ENCODE results near the gene LPAR3.

Gene LPAR3

GRCh38 chr1:84827976-84828375 lies 65.0 kb downstream of the LPAR3 start:
- no peak for DNase-seq (ENCODE audit: low spot score)

- DNase-seq (ENCODE audit: low spot score) = no peak
Measured at GRCh38 chr1:84827555-84827954, 65.5 kb downstream of the LPAR3 start.

- DNase-seq (ENCODE audit: low spot score) = no peak
Measured at GRCh38 chr1:84825161-84825560, 67.8 kb downstream of the LPAR3 start.

GRCh38 chr1:84823991-84824390 lies 69.0 kb downstream of the LPAR3 start:
- no peak for DNase-seq (ENCODE audit: low spot score)

- no peak for DNase-seq (ENCODE audit: low spot score)
Measured at GRCh38 chr1:84823511-84823910, 69.5 kb downstream of the LPAR3 start.

GRCh38 chr1:84810343-84810742 lies 82.7 kb downstream of the LPAR3 start:
- DNase-seq (ENCODE audit: low spot score) = no peak

- no peak for DNase-seq (ENCODE audit: low spot score)
Measured at GRCh38 chr1:84809023-84809422, 84.0 kb downstream of the LPAR3 start.

- no peak for DNase-seq (ENCODE audit: low spot score)
Measured at GRCh38 chr1:84803604-84804003, 89.4 kb downstream of the LPAR3 start.

GRCh38 chr1:84802567-84803232 lies 90.3 kb downstream of the LPAR3 start:
- DNase-seq (ENCODE audit: low spot score) = no peak

- DNase-seq (ENCODE audit: low spot score) = no peak
Measured at GRCh38 chr1:84800090-84801073, 92.6 kb downstream of the LPAR3 start.

GRCh38 chr1:84797603-84798002 lies 95.4 kb downstream of the LPAR3 start:
- no peak for DNase-seq (ENCODE audit: low spot score)

GRCh38 chr1:84795966-84796600 lies 96.9 kb downstream of the LPAR3 start:
- DNase-seq (ENCODE audit: low spot score) = no peak

GRCh38 chr1:84795213-84795612 lies 97.8 kb downstream of the LPAR3 start:
- no peak for DNase-seq (ENCODE audit: low spot score)

GRCh38 chr1:84792421-84792820 lies 100.6 kb downstream of the LPAR3 start:
- no peak for DNase-seq (ENCODE audit: low spot score)

- no peak for DNase-seq (ENCODE audit: low spot score)
Measured at GRCh38 chr1:84789014-84789413, 104.0 kb downstream of the LPAR3 start.

GRCh38 chr1:84785271-84786036 lies 107.6 kb downstream of the LPAR3 start:
- no peak for DNase-seq (ENCODE audit: low spot score)

GRCh38 chr1:84782881-84783280 lies 110.1 kb downstream of the LPAR3 start:
- no peak for DNase-seq (ENCODE audit: low spot score)

- peak; percentile 65 for DNase-seq (ENCODE audit: low spot score)
Measured at GRCh38 chr1:84781946-84782771, 110.8 kb downstream of the LPAR3 start.

GRCh38 chr1:84780000-84780716 lies 112.8 kb downstream of the LPAR3 start:
- no peak for DNase-seq (ENCODE audit: low spot score)

GRCh38 chr1:84776639-84777038 lies 116.4 kb downstream of the LPAR3 start:
- no peak for DNase-seq (ENCODE audit: low spot score)

All from SW480 (cell line).